GM23338 (cell line): ENCODE results near the gene BID. TPM values are rescaled to one million over a fixed set of nuclear protein-coding genes. Genes with fewer than 3 reads are reported as not detected.
A peak's percentile ranks its signal among the peaks of the same experiment; 100 is the strongest.

Experiments used
- ATAC-seq: fragments of 200-7000 bp; cut with Tn5 transposase; 3 replicates; pipeline ENCODE4 v1.9.1; 2020
- DNase-seq: peaks from one replicate; pipeline ENCODE4 v3.0.0-alpha.2; 2015; ENCODE audit warnings: low spot score
- H2AFZ ChIP-seq: fragments of 200-600 bp; sonication (generic); 2 replicates; pipeline ENCODE4 v1.8.0; 2016; ENCODE audit warnings: antibody characterized with exemption, mild to moderate bottlenecking, moderate library complexity
- H3F3A ChIP-seq: fragments of 200-600 bp; sonication (generic); replicated peaks from 2 replicates; pipeline ENCODE4 v1.8.0; 2017; ENCODE audit warnings: antibody characterized with exemption, mixed run types, low read depth
- H3K27ac ChIP-seq: fragments of 200-600 bp; sonication (generic); 2 replicates; pipeline ENCODE4 v1.6.1; 2016; ENCODE audit warnings: low read depth
- H3K27me3 ChIP-seq: fragments of 200-600 bp; sonication (generic); 2 replicates; pipeline ENCODE4 v1.8.0; 2016; ENCODE audit warnings: mild to moderate bottlenecking, mixed run types, moderate library complexity; ENCODE audit not compliant: insufficient read depth
- H3K36me3 ChIP-seq: fragments of 200-600 bp; sonication (generic); 2 replicates; pipeline ENCODE4 v1.8.0; 2016; ENCODE audit warnings: mild to moderate bottlenecking; ENCODE audit not compliant: insufficient read depth
- H3K4me1 ChIP-seq: fragments of 200-600 bp; sonication (generic); 2 replicates; pipeline ENCODE4 v1.8.0; 2016; ENCODE audit warnings: mild to moderate bottlenecking, moderate library complexity; ENCODE audit not compliant: insufficient read depth
- H3K4me2 ChIP-seq: fragments of 200-600 bp; sonication (generic); 2 replicates; pipeline ENCODE4 v1.7.1; 2017; ENCODE audit warnings: mixed run types
- H3K4me3 ChIP-seq: fragments of 200-600 bp; sonication (generic); 2 replicates; pipeline ENCODE4 v1.6.1; 2016; ENCODE audit warnings: mixed run types
- H3K79me2 ChIP-seq: fragments of 200-600 bp; sonication (generic); replicated peaks from 2 replicates; pipeline ENCODE4 v1.8.0; 2017; ENCODE audit warnings: mild to moderate bottlenecking; ENCODE audit not compliant: insufficient read depth
- H3K9me2 ChIP-seq: fragments of 200-600 bp; sonication (generic); 2 replicates; pipeline ENCODE4 v1.8.0; 2017; ENCODE audit not compliant: insufficient read depth
- H4K20me1 ChIP-seq: fragments of 200-600 bp; sonication (generic); replicated peaks from 2 replicates; pipeline ENCODE4 v1.8.0; 2017; ENCODE audit warnings: mild to moderate bottlenecking; ENCODE audit not compliant: insufficient read depth
- H3K27ac Mint-ChIP-seq: 2 replicates; pipeline ENCODE4 v1.8.0; 2020; ENCODE audit warnings: inconsistent platforms, mild to moderate bottlenecking, moderate library complexity, mixed read lengths
- H3K27me3 Mint-ChIP-seq: 3 replicates; pipeline ENCODE4 v1.8.0; 2022; ENCODE audit warnings: low read depth, mild to moderate bottlenecking, moderate library complexity, mixed read lengths, inconsistent platforms; ENCODE audit not compliant: insufficient read depth, poor library complexity
- H3K36me3 Mint-ChIP-seq: 3 replicates; pipeline ENCODE4 v1.8.0; 2021; ENCODE audit warnings: low read depth, mild to moderate bottlenecking, inconsistent platforms, moderate library complexity, mixed read lengths
- H3K4me1 Mint-ChIP-seq: 3 replicates; pipeline ENCODE4 v1.8.0; 2020; ENCODE audit warnings: mild to moderate bottlenecking, inconsistent platforms, mixed read lengths
- H3K4me3 Mint-ChIP-seq: 3 replicates; pipeline ENCODE4 v1.8.0; 2021; ENCODE audit warnings: moderate library complexity, mild to moderate bottlenecking, inconsistent platforms, mixed read lengths
- H3K9me3 Mint-ChIP-seq: 3 replicates; pipeline ENCODE4 v1.8.0; 2020; ENCODE audit warnings: moderate library complexity, mild to moderate bottlenecking, inconsistent platforms, mixed read lengths
- CREB1 ChIP-seq: fragments of 250-450 bp; sonication (Bioruptor Pico); IDR thresholded peaks from 2 replicates; pipeline ENCODE4 v1.5.0; 2020; ENCODE audit warnings: low read depth, mild to moderate bottlenecking, moderate library complexity
- CTCF ChIP-seq, 2 experiments: fragments of 200-600 bp in 1 of 2; sonication (generic) in 1 of 2; conservative IDR thresholded peaks; 2 replicates each; pipeline versions ENCODE4 v1.5.1 to v1.6.1; 2016 to 2017; ENCODE audit warnings: antibody characterized with exemption in 2 of 2, low read depth in 2 of 2, mild to moderate bottlenecking in 2 of 2, moderate library complexity in 1 of 2
- ETS1 ChIP-seq: IDR thresholded peaks from 2 replicates; pipeline ENCODE4 v1.6.1; 2016; ENCODE audit warnings: antibody characterized with exemption
- EZH2 ChIP-seq: fragments of 200-600 bp; sonication (generic); IDR thresholded peaks from one replicate; pipeline ENCODE4 v1.8.0; 2017; ENCODE audit warnings: antibody characterized with exemption, mild to moderate bottlenecking, low read depth; ENCODE audit not compliant: unreplicated experiment
- EZH2phosphoT487 ChIP-seq: fragments of 200-600 bp; sonication (generic); IDR thresholded peaks from one replicate; pipeline ENCODE4 v1.8.1; 2018; ENCODE audit warnings: antibody characterized with exemption; ENCODE audit not compliant: unreplicated experiment
- JUNB ChIP-seq: IDR thresholded peaks from one replicate; pipeline ENCODE4 v1.6.1; 2016; ENCODE audit warnings: antibody characterized with exemption; ENCODE audit not compliant: unreplicated experiment
- POLR2AphosphoS5 ChIP-seq: IDR thresholded peaks from 2 replicates; pipeline ENCODE4 v1.6.1; 2016; ENCODE audit warnings: antibody characterized with exemption, low read depth
- REST ChIP-seq: IDR thresholded peaks from one replicate; pipeline ENCODE4 v1.6.1; 2018; ENCODE audit warnings: antibody characterized with exemption; ENCODE audit not compliant: unreplicated experiment
- STAT1 ChIP-seq: IDR thresholded peaks from one replicate; pipeline ENCODE4 v1.6.1; 2016; ENCODE audit warnings: antibody characterized with exemption; ENCODE audit not compliant: unreplicated experiment
- ZNF114 ChIP-seq: fragments of 250-450 bp; sonication (Bioruptor Pico); IDR thresholded peaks from 2 replicates; pipeline ENCODE4 v1.5.0; 2020; ENCODE audit warnings: mild to moderate bottlenecking, moderate library complexity
- ZNF331 ChIP-seq: fragments of 250-450 bp; sonication (Bioruptor Pico); IDR thresholded peaks from 2 replicates; pipeline ENCODE4 v1.5.0; 2020; ENCODE audit warnings: low read depth, mild to moderate bottlenecking, moderate library complexity
- polyA plus RNA-seq: library from polyadenylated mRNA; unstranded; fragments of >200 nt; fragmentation: Nextera tagmentation; extraction: Ambion mirVana; gene quantifications from 2 replicates; pipeline ENCODE4 v1.2.1, GENCODE V29; 2016
- total RNA-seq: library from RNA; depleted of rRNA; stranded (reverse); fragments of >200 nt; shearing (Covaris generic); gene quantifications from 2 replicates; pipeline ENCODE4 v1.2.3, GENCODE V29; 2014

The BID gene
- total and polyA plus RNA-seq, 2 experiments from 2014 or later: 65.1 to 125 TPM

- Histone ChIP-seq H2AFZ (no peak overlapping the region), H3K4me2 (no peak overlapping the region), H3K36me3 (no peaks in the 10 kb centered on the region), H3K27me3 (no peaks in the 10 kb centered on the region), H3K79me2 (no peaks in the 10 kb centered on the region), H3K4me1 (no peaks in the 10 kb centered on the region), H3K27ac (no peak overlapping the region), H3F3A (no peaks in the 10 kb centered on the region), H3K9me2 (no peaks in the 10 kb centered on the region), H4K20me1 (peaks cover 4% of the 10 kb centered on the region; the same call in 1 of the 2 replicates), H3K4me3 (no peak overlapping the region)
- Mint-ChIP-seq H3K9me3 (no peaks in the 10 kb centered on the region), H3K27me3 (peaks cover 2% of the 10 kb centered on the region), H3K27ac (no peak overlapping the region), H3K36me3 (peaks cover 8% of the 10 kb centered on the region; the same call in 2 of the 3 replicates), H3K4me1 (no peaks in the 10 kb centered on the region), H3K4me3 (no peak overlapping the region)
- TF ChIP-seq JUNB (no peak), POLR2AphosphoS5 (no peak), REST (no peak), STAT1 (no peak), CREB1 (CRISPR knock-in tag) (no peak), EZH2phosphoT487 (no peak), ETS1 (no peak)
- DNase-seq (no peak), ATAC-seq (no peak)
These were observed 50.0 kb downstream of the BID start for GRCh38 chr22:17724241-17724640.

- ATAC-seq (no peak), DNase-seq (no peak)
- peaks cover 3% of the 10 kb centered on the region; the same call in 1 of the 2 replicates for H4K20me1 ChIP-seq
- no peaks in the 10 kb centered on the region for H3K36me3 ChIP-seq
- no peak overlapping the region for H3K4me3 ChIP-seq
- no peaks in the 10 kb centered on the region for H3K27me3 ChIP-seq
- Mint-ChIP-seq H3K9me3 (no peaks in the 10 kb centered on the region), H3K4me1 (no peaks in the 10 kb centered on the region), H3K27ac (no peak overlapping the region), H3K27me3 (peaks cover 4% of the 10 kb centered on the region), H3K4me3 (no peak overlapping the region), H3K36me3 (no peaks in the 10 kb centered on the region)
- H3F3A ChIP-seq: no peaks in the 10 kb centered on the region
- no peaks in the 10 kb centered on the region for H3K9me2 ChIP-seq
- H3K27ac ChIP-seq: peak overlapping the region; percentile 66; the same call in 1 of the 2 replicates
- no peak overlapping the region for H2AFZ ChIP-seq
- H3K4me2 ChIP-seq: no peak overlapping the region
- no peaks in the 10 kb centered on the region for H3K79me2 ChIP-seq
- no peaks in the 10 kb centered on the region for H3K4me1 ChIP-seq
- TF ChIP-seq ZNF114 (CRISPR knock-in tag): no peak
- TF ChIP-seq STAT1: no peak
- TF ChIP-seq CREB1 (CRISPR knock-in tag): no peak
- TF ChIP-seq CTCF (conservative IDR thresholded peaks at IDR 0.05; ENCODE audit: low read depth in 2 of 2): no peak
- TF ChIP-seq JUNB: no peak
- no peak for TF ChIP-seq ZNF331 (CRISPR knock-in tag)
- no peak for TF ChIP-seq POLR2AphosphoS5
- no peak for TF ChIP-seq EZH2phosphoT487
- TF ChIP-seq EZH2: no peak
- TF ChIP-seq REST: no peak
- TF ChIP-seq ETS1: no peak
These were observed 54.4 kb downstream of the BID start for GRCh38 chr22:17719911-17720310.
